Measurements from ENCODE around the gene ZHX3.
"Not testable (repeated sequence)": the region's sequence is repeated elsewhere in the genome, so short reads cannot be mapped to it uniquely, and the experiment has no call there.

ZHX3 gene

DNA sequence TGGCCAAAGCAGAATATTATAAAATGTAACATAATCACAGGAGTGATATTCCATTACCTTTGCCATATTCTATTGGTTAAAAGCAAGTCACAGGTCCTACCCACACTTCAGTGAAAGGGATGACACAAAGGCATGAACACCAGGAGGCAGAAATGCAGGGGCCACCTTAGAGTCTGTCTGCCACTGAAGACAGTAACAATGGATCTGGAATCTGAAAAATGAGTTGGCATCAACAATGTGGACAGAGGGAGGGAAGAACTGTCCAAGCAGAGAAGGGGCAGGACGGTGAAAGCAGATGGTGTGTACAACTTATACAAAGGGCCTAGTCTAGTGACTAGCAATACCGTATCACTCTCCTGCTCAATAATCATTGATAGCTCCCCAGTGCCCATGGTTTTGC lies 16.5 kb upstream of the ZHX3 start:
- no peak for DNase-seq

DNA sequence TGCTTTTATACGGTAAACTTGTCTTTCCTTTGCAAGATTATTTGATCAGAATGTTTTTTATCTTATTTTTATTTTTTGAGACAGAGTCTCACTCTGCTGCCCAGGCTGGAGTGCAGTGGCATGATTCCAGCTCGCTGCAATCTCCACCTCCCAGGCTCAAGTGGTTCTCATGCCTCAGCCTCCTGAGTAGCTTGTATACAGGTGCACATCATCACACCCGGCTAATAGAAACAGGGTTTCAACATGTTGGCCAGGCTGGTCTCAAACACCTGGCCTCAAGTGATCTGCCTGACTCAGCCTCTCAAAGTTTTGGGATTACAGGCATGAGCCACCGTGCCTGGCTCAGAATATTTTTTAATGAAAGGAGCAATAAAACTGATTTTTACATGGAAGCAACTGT lies 14.2 kb upstream of the ZHX3 start:
- no peak for DNase-seq

DNA sequence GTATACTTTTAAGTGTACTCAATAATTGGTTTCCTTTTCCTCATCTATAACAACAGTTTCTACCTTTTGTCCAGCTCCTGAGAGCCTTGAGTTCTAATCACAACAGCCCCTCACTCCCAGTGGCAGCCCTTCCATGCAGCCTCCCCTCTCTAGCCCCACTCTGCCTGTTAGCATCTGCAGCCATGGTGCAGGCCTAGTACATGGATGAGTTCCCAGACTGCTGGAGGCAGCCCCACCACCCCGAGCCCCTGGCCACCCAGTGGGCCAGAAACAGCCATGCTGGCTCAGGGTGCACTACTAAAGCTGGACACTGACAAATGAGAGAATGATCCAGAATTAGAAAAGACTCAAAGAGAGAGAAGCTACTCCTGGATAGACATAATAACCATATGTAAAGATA lies 13.4 kb upstream of the ZHX3 start:
- DNase-seq, result no peak

DNA sequence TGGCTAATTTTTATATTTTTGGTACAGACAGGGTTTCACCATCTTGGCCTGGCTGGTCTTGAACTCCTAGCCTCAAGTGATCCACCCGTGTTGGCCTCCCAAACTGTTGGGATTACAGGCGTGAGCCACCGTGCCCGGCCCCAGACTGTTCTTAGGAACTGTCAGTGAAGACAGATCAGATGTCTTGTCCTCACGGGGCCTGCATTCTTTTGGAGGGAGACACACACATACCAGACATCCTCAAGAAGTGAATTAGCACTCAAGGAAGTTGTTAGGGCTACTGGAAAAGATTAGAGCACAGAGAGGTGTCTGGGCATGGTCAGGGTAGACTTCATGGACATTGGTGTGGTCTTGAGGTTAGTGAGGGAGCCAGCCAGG lies 12.8 kb upstream of the ZHX3 start:
- no peak for DNase-seq

DNA sequence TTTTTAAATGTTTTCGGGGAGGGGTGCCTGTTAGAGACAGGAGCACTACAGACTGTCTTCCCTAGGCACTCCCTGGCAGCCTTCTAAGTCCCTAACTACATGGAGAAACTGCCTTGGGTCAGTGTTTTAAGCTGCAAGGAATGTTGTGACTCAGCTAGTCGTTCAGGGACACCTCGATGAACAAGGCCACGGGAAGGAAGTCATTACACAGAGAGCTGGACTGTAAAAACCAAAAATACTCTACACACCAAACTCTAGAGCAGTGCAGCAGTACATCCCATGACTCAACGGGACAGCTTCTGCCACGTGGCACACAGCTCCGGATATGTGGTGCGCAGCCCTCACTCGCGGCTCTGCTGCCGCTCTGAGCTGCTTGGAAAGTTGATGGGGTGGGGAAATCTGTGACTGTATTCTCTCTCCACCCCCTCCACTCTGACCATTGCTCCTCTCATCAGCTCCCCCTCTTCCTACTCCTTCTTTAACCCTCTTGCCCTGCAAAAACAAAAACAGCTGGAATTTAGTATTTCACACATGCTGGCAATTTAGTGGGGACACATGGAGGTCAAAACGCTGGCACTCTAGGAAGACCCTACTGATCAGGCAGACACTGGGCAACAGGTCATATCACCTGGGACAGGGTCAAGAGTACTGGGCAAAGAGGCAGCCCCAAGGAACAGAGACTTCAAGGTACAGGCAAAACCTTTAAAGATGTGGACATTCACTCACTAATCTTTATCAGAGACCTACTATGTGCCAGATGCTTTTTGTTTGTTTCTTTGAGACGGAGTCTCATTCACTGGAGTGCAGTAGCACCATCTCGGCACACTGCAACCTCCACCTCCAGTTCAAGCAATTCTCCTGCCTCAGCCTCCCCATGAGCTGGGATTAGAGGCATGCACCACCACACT lies 12.2 kb upstream of the ZHX3 start:
- peak in 8 of 56 donors; percentile 4 to 29 (median 10) for DNase-seq

DNA sequence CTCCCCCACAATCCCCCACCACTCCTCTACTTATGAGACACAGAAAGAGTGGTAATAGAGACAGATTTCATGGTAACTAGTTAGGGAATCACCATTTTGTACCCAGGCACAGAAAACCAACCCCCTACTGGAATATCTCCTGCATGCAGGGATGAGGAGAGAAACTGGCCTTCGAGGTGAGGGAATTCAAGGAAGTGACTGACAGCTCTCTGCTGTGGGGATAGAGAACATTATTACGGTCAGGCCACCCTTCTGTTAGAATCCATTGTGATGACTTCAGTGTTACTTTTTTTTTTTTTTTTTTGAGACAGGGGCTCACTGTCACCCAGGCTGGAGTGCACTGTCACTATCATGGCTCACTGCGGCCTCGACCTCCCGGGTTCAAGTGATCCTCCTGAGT lies 9.6 kb upstream of the ZHX3 start:
- no peak for DNase-seq

DNA sequence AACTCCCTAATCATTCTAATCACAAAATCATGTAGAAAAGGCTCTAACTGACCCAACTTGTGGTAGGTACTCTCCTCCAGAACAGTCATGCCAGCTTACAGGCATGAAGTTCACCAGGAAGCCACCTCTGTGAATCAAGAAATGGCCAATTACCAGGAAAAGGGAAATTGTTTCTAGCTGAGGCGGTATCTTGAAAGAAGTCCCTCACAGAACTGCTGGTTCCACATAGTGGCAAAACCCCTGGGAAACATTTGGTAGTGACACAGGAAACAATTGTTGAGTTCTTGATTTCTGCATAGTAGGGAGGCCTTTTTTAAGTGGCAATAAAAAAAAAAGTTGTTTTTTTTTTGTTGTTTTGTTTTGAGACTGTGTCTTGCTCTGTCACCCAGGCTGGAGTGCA lies 3.4 kb upstream of the ZHX3 start:
- DNase-seq, result no peak

DNA sequence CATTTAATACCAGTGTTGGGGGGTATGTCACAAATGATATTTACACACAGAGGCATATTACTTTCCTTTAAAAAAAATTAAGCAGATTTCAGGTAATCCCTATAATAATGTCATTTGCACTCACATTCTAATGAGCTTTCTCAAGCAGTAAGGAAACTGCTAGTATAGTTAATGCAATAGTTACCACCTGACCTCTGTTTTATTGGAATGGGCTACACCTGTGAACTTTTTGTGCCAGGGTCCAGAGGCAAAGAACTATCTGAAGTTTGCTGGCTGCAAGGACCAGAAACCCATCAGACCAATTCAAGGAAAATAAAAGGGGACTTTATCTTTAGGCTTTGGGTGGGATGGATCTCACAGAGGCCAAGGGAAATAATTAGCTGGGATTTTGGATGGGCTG lies 2.9 kb upstream of the ZHX3 start:
- no peak for DNase-seq

DNA sequence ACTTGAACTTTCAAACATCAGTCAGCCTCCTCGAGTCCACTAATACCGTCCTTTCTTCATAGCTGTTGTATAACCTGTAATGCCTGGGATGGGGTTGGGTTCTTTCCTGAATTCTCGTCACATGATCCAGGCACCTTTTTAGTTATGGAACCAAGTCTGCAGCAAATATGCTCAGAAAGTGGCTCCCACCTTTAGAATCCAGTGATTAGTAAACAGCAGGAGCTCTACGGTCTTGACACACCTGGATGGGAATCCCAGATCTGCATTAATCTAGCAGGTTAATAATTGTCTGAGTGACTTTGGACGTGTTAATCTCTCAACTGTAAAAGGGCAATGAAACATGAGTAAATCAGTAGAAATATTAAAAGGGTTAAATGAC lies 729 bp upstream of the ZHX3 start:
- no peak for DNase-seq

DNA sequence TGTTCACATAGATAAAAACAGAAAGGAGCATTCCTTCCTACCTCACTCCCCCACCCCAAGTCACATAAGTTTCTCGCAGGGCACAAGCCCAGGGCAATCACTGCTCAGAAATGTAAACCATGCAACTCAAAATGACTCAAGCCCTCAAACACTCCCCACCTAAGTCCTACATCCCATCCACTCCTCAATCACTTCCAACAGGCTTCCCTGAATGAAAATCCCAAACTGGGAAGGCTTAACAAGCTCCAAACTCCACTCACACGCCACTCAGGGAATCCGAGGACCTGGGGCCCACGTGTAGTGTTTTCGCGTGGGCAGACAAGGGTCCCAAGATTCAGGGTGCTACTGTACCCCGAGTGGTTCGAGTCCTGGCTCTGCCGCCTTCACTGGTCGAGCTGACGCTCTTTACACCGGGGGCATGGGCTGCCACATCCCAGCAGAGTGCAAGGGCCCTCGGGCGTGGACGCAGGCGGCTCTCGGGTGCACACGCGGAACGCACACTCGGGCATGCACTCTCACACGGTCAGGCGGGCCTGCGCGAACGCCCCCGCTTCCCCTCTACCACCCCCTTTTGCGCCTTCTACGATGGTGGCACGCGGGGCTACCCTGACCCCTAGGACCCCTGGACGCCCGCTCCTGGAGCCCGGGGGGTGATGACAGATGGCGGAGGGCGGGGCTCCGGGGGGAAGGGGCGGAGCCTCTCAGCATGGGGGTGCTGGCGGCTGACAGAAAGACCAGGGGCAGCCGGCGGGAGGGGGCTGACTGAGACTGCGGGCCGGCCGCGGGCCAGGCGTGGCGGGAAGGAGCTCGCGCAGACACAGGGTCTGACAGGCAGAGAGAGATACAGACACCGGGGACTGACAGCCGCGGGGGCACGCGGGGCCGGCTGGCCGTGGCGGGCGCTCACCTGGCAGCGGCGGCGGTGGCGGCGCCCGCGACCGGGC lies 657 bp downstream of the ZHX3 start:
- peak in 55 of 56 donors; percentile 33 to 87 (median 73) for DNase-seq

DNA sequence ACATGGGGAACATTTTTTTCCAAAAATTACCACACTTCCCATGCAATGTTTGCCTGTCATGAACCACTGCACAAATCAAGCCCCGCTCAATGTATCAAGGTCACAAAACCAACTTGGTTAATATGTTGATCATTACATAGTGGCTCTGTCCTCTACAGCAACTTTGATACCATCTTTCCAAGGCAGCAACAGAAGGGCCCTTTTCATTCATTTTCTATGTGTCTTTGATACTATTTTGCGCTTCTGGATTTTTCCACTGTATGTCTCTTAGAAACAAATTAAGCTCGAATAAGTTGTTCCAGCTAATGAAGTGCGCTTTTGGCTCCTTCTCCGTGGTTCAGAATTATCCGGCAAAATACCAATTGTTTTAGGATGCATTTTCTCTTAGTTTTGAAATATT lies 1.5 kb downstream of the ZHX3 start:
- DNase-seq, result no peak

DNA sequence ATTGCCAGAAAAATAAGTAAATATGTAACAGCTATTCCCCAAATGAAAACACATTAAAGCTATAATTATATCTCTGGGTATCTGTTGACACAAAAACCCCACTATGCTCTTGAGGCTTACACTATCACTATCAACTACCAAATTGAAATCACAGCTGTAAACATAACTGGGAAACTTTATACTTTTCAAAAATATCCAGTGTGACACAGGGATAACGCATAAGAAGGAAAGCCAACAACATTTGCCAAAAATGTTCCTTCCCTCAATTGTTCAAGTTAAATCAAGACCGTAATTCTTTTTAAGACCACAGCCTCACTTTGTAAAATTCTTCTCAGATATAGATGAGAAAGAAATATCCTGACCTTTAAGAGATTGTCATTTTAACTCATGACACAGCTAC lies 3.1 kb downstream of the ZHX3 start:
- DNase-seq, result no peak

DNA sequence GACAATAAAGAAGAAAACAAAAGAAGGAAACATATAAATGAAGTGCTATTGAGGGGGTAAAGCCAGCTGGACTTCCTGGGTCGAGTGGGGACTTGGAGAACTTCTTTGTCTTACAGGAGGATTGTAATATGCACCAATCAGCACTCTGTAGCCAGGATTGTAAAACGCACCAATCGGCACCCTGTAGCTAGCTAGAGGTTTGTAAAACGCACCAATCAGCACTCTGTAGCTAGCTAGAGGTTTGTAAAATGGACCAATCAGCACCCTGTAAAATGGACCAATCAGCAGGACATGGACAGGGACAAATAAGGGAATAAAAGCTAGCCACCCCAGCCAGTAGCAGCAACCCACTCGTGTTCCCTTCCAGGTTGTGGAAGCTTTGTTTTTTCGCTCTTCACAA lies 5.5 kb downstream of the ZHX3 start:
- not testable (repeated sequence) for DNase-seq

DNA sequence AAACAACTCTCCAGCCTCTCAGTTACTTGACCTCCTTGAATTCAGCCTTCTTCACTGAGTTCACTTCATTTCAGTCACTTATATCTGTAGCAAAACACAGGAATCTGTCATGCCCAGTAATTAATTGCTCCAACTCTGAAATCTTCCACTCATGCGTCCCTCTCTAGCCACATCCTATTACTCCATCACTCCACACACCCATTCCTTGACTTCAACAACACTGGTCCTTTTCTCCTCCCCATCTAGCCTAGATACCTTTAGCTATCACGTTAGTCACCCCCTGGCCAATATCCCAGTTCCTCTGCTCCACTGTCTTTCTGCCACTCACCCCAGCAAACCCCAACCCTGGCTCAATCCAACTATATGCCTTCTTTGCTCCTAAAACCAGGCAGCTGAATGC lies 7.7 kb downstream of the ZHX3 start:
- no peak for DNase-seq

DNA sequence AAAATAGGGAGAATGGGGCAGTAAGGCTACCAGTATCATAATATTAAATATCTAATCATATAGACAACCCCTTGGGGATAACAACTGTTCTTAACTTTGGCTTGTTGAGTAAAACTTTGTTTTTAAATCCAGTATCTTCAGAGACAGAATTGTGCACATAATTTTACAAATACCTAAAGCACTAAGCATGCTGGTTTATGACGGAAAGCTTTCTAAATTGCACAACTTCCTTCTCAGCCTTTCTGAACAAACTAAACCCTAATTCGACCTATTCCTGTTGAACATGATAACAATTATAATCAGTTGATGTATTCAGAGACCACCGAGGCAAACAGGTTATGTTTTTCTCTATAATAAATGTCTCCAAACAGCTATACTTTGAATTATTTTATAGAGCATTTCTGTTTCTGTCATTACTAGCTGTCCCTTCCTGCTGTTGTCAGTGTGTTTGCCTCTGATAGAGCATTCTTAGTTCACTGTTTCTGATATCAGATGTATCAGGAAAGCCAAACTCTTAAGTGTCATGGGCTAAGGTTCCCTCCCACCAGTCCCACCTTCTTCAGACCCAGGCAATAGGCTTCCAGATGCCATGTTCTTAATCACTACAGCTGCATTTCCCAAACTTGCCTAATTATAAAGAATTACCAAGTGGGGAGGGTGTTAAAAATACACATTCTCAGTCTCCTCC lies 8.7 kb downstream of the ZHX3 start:
- no peak for DNase-seq

DNA sequence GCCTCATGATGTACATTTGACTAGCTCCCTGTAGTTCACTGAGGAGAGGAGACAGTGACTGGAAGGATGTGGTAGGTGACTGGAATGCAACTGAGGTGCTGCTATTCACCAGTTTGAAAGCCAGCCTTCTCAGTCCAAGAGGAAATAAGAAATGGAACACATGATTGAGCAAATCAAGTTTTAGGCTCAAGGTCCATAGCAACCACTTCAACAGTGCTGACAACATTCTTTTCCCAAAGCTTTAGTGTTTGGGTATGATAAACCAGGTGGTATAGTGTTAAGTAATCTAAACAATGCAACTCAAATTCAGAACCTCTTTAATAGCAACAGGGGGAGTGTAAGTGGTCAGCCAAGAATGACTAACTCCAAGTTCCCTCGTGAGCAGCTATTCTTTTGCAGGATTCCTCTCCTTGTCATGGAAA lies 9.2 kb downstream of the ZHX3 start:
- DNase-seq, result peak in 2 of 56 donors; percentile 5 to 10

DNA sequence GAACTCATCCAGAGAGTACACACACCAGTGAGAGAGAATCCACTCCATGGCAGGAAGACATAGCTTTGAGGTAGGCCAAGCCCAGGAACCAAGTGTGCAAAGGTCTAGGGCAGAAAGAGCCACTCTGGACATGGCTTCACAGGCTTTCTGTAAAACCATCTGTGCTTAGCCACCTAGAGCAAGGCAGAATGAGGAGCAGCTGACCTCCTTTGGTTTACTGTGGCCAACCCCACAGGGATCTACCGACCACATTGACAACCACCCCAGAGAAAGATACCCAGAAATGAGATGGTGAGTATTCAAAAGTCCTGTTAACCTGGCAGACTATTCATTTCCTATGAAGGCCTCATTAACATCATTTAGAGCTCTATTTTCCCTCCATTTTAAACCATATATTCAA lies 10.5 kb downstream of the ZHX3 start:
- DNase-seq, result no peak

DNA sequence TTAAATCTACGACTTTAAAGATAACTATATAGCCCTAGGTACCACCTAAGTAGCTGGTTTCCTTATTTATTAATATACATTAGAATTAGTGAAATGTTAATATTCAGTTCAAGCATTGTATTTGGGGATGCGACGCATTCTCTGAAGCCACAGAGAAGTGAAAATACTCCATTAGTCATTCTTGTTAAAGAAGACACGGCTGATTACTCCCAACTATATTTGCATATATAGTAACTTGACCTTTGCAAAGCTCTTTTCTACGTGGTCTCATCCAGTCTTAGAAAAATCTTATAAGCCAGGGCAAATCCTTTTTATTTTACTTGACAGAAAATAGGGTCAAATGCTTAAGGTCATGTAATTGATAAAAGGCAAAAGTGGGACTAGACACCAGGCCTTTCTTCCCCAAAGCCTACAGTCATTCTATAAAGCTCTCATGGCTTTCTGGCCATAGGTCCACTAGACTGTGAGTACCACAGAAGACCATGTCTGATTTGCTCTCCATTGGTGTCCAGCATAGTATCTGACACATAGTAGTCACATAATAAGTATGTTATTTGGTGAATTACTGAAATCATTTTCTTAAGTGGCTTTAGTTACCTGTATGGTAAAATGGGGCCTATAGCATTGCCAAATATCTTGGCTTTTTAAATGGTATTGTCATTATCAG lies 11.3 kb downstream of the ZHX3 start:
- DNase-seq, result no peak

DNA sequence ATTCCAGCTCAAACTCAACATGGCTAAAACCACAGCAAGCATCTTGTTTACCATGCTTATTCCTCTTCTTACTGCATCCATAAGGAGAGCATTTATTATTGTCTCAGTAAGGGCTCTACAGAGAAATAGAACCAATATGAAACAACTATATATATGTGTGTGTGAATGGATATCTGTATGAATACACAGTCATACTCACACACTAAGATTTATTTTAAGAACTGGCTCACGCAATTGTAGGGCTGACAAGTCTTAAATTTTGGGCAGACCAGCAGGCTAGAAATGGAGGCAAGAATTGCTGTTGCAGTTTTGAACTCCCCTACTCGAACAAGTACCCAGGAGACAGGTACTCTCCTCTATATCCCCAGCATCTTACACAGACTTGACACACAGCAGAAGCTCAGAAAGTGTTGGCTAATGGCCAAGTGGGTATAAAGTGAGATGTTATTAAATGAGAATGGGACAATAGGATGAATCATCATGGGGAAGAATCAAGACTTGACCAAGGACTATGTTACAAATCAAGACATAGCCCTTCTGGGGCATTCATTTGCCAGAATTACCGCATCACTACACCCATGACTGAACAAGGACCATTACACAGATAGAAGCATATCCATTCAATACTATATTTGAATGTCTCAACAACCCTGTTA lies 13.0 kb downstream of the ZHX3 start:
- DNase-seq, result no peak

DNA sequence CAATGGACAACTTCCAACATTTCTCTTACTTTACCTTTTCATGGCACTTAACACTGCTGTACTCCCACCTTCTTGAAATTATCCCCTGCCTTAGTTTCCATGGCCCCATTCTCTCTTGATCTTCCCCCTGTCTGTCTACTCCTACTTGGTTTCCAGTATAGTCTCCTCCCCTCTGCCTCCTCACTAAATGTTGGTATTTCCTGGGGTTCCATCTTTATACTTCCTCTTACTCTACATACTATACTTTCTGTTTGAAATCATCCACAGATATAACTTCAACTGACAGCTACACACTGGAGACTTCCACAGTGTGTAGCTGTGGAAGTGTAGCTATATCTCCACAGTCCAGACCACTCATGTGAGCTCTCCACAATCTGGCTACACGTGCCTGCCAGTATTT lies 13.5 kb downstream of the ZHX3 start:
- DNase-seq, result no peak

DNA sequence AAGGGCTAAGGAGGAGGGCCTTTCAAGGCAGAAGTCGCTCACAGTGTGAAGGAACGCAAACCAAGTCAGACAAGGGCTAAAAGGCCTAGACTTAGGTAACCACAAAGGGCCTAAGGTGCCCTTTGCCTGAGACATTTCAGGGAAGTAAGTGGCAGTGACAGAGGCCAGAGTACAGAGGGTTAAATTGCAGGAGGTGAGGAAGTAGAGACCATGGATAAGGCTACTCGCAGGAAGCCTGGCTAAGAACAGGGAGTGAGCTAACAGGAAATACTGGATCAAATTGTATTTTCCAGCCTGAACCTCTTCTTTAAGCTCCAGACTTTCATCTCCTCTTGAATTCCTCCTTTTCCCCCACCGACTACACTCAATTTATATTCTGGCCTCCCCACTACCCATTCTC lies 16.6 kb downstream of the ZHX3 start:
- no peak for DNase-seq
